ENCODE measurements around the gene GABARAPL2.

Gene GABARAPL2, protein sequence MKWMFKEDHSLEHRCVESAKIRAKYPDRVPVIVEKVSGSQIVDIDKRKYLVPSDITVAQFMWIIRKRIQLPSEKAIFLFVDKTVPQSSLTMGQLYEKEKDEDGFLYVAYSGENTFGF

GRCh38 chr16:75566040-75566757, at the start of gene GABARAPL2:
GABARAPL2 (plus strand) TSS chr16:75566379; CDS start chr16:75566487, 108 bp downstream.
- Histone ChIP-seq H3K4me3 (ENCODE audit: low read depth in 1 of 2, low read length in 2 of 2) (peak within 1 kb of the TSS; percentile 79 to 94), H3K27ac (ENCODE audit: low read depth, low read length) (peak within 1 kb of the TSS; percentile 71), H3K9ac (ENCODE audit: low read depth in 1 of 2, low read length in 2 of 2) (peak within 1 kb of the TSS; percentile 86 to 87), H3K27me3 (ENCODE audit: control insufficient read depth in 1 of 2, insufficient read depth in 2 of 2, low read length in 2 of 2) (no peaks in the 10 kb centered on the region), H3K36me3 (ENCODE audit: control insufficient read depth in 1 of 2, insufficient read depth in 2 of 2, low read length in 2 of 2) (peaks cover 18 to 26% of the 10 kb centered on the region in 2 donors), H3K9me3 (ENCODE audit: control insufficient read depth in 1 of 2, low read length in 2 of 2) (no peaks in the 10 kb centered on the region), H3K4me1 (ENCODE audit: control insufficient read depth in 1 of 2, insufficient read depth in 2 of 2, low read length in 2 of 2) (peaks cover 20 to 37% of the 10 kb centered on the region in 2 donors)

GRCh38 chr16:75519175-75519574, 47.0 kb upstream of the GABARAPL2 start:
- Histone ChIP-seq H3K9ac (ENCODE audit: low read depth in 1 of 2, low read length in 2 of 2) (no peak overlapping the region), H3K4me1 (ENCODE audit: control insufficient read depth in 1 of 2, insufficient read depth in 2 of 2, low read length in 2 of 2) (peaks cover 0 to 3% of the 10 kb centered on the region in 2 donors), H3K4me3 (ENCODE audit: low read depth in 1 of 2, low read length in 2 of 2) (no peak overlapping the region), H3K9me3 (ENCODE audit: control insufficient read depth in 1 of 2, low read length in 2 of 2) (no peaks in the 10 kb centered on the region), H3K36me3 (ENCODE audit: control insufficient read depth in 1 of 2, insufficient read depth in 2 of 2, low read length in 2 of 2) (peaks cover 0 to 4% of the 10 kb centered on the region in 2 donors), H3K27ac (ENCODE audit: low read depth, low read length) (no peak overlapping the region), H3K27me3 (ENCODE audit: control insufficient read depth in 1 of 2, insufficient read depth in 2 of 2, low read length in 2 of 2) (no peaks in the 10 kb centered on the region)

GRCh38 chr16:75526032-75526790, 40.0 kb upstream of the GABARAPL2 start:
- Histone ChIP-seq H3K36me3 (ENCODE audit: control insufficient read depth in 1 of 2, insufficient read depth in 2 of 2, low read length in 2 of 2) (peaks cover 16 to 34% of the 10 kb centered on the region in 2 donors), H3K9me3 (ENCODE audit: control insufficient read depth in 1 of 2, low read length in 2 of 2) (no peaks in the 10 kb centered on the region), H3K9ac (ENCODE audit: low read depth in 1 of 2, low read length in 2 of 2) (no peak overlapping the region), H3K27ac (ENCODE audit: low read depth, low read length) (no peak overlapping the region), H3K4me3 (ENCODE audit: low read depth in 1 of 2, low read length in 2 of 2) (no peak overlapping the region), H3K27me3 (ENCODE audit: control insufficient read depth in 1 of 2, insufficient read depth in 2 of 2, low read length in 2 of 2) (no peaks in the 10 kb centered on the region), H3K4me1 (ENCODE audit: control insufficient read depth in 1 of 2, insufficient read depth in 2 of 2, low read length in 2 of 2) (peaks cover 0 to 13% of the 10 kb centered on the region in 2 donors)

GRCh38 chr16:75527825-75528299, 38.3 kb upstream of the GABARAPL2 start:
- peaks cover 20 to 47% of the 10 kb centered on the region in 2 donors for H3K36me3 ChIP-seq (ENCODE audit: control insufficient read depth in 1 of 2, insufficient read depth in 2 of 2, low read length in 2 of 2)
- peaks cover 5 to 13% of the 10 kb centered on the region in 2 donors for H3K4me1 ChIP-seq (ENCODE audit: control insufficient read depth in 1 of 2, insufficient read depth in 2 of 2, low read length in 2 of 2)
- H3K9ac ChIP-seq (ENCODE audit: low read depth in 1 of 2, low read length in 2 of 2), result no peak overlapping the region
- H3K27ac ChIP-seq (ENCODE audit: low read depth, low read length), result no peak overlapping the region
- no peaks in the 10 kb centered on the region for H3K9me3 ChIP-seq (ENCODE audit: control insufficient read depth in 1 of 2, low read length in 2 of 2)
- no peaks in the 10 kb centered on the region for H3K27me3 ChIP-seq (ENCODE audit: control insufficient read depth in 1 of 2, insufficient read depth in 2 of 2, low read length in 2 of 2)
- H3K4me3 ChIP-seq (ENCODE audit: low read depth in 1 of 2, low read length in 2 of 2), result peak overlapping the region in 1 of 2 donors; percentile 32

- H3K4me1 ChIP-seq (ENCODE audit: control insufficient read depth in 1 of 2, insufficient read depth in 2 of 2, low read length in 2 of 2), result peaks cover 9 to 13% of the 10 kb centered on the region in 2 donors
- no peak overlapping the region for H3K27ac ChIP-seq (ENCODE audit: low read depth, low read length)
Observed at GRCh38 chr16:75529056-75529905, 36.9 kb upstream of the GABARAPL2 start.

GRCh38 chr16:75529959-75530358, 36.2 kb upstream of the GABARAPL2 start:
- H3K27me3 ChIP-seq (ENCODE audit: control insufficient read depth in 1 of 2, insufficient read depth in 2 of 2, low read length in 2 of 2), result no peaks in the 10 kb centered on the region
- H3K36me3 ChIP-seq (ENCODE audit: control insufficient read depth in 1 of 2, insufficient read depth in 2 of 2, low read length in 2 of 2), result peaks cover 15 to 37% of the 10 kb centered on the region in 2 donors
- H3K27ac ChIP-seq (ENCODE audit: low read depth, low read length), result no peak overlapping the region

More at GRCh38 chr16:75529056-75529905, 36.9 kb upstream of the GABARAPL2 start:
- Histone ChIP-seq H3K36me3 (ENCODE audit: control insufficient read depth in 1 of 2, insufficient read depth in 2 of 2, low read length in 2 of 2) (peaks cover 22 to 42% of the 10 kb centered on the region in 2 donors), H3K9ac (ENCODE audit: low read depth in 1 of 2, low read length in 2 of 2) (no peak overlapping the region), H3K4me3 (ENCODE audit: low read depth in 1 of 2, low read length in 2 of 2) (no peak overlapping the region), H3K9me3 (ENCODE audit: control insufficient read depth in 1 of 2, low read length in 2 of 2) (no peaks in the 10 kb centered on the region), H3K27me3 (ENCODE audit: control insufficient read depth in 1 of 2, insufficient read depth in 2 of 2, low read length in 2 of 2) (no peaks in the 10 kb centered on the region)

GRCh38 chr16:75532142-75532765, 33.9 kb upstream of the GABARAPL2 start:
- Histone ChIP-seq H3K9me3 (ENCODE audit: control insufficient read depth in 1 of 2, low read length in 2 of 2) (no peaks in the 10 kb centered on the region), H3K9ac (ENCODE audit: low read depth in 1 of 2, low read length in 2 of 2) (peak overlapping the region in 1 of 2 donors; percentile 43), H3K4me3 (ENCODE audit: low read depth in 1 of 2, low read length in 2 of 2) (peak overlapping the region; percentile 61 to 84), H3K4me1 (ENCODE audit: control insufficient read depth in 1 of 2, insufficient read depth in 2 of 2, low read length in 2 of 2) (peaks cover 15 to 18% of the 10 kb centered on the region in 2 donors), H3K27me3 (ENCODE audit: control insufficient read depth in 1 of 2, insufficient read depth in 2 of 2, low read length in 2 of 2) (no peaks in the 10 kb centered on the region), H3K27ac (ENCODE audit: low read depth, low read length) (no peak overlapping the region), H3K36me3 (ENCODE audit: control insufficient read depth in 1 of 2, insufficient read depth in 2 of 2, low read length in 2 of 2) (peaks cover 14 to 28% of the 10 kb centered on the region in 2 donors)

More at GRCh38 chr16:75529959-75530358, 36.2 kb upstream of the GABARAPL2 start:
- Histone ChIP-seq H3K4me3 (ENCODE audit: low read depth in 1 of 2, low read length in 2 of 2) (no peak overlapping the region), H3K9me3 (ENCODE audit: control insufficient read depth in 1 of 2, low read length in 2 of 2) (no peaks in the 10 kb centered on the region), H3K9ac (ENCODE audit: low read depth in 1 of 2, low read length in 2 of 2) (no peak overlapping the region), H3K4me1 (ENCODE audit: control insufficient read depth in 1 of 2, insufficient read depth in 2 of 2, low read length in 2 of 2) (peaks cover 9 to 13% of the 10 kb centered on the region in 2 donors)

- Histone ChIP-seq H3K27ac (ENCODE audit: low read depth, low read length) (no peak overlapping the region), H3K4me3 (ENCODE audit: low read depth in 1 of 2, low read length in 2 of 2) (peak overlapping the region; percentile 61 to 84), H3K9me3 (ENCODE audit: control insufficient read depth in 1 of 2, low read length in 2 of 2) (no peaks in the 10 kb centered on the region), H3K4me1 (ENCODE audit: control insufficient read depth in 1 of 2, insufficient read depth in 2 of 2, low read length in 2 of 2) (peaks cover 15 to 18% of the 10 kb centered on the region in 2 donors), H3K36me3 (ENCODE audit: control insufficient read depth in 1 of 2, insufficient read depth in 2 of 2, low read length in 2 of 2) (peaks cover 14 to 28% of the 10 kb centered on the region in 2 donors), H3K27me3 (ENCODE audit: control insufficient read depth in 1 of 2, insufficient read depth in 2 of 2, low read length in 2 of 2) (no peaks in the 10 kb centered on the region), H3K9ac (ENCODE audit: low read depth in 1 of 2, low read length in 2 of 2) (peak overlapping the region in 1 of 2 donors; percentile 43)
Observed at GRCh38 chr16:75532791-75533190, 33.4 kb upstream of the GABARAPL2 start.

- H3K4me3 ChIP-seq (ENCODE audit: low read depth in 1 of 2, low read length in 2 of 2), result peak overlapping the region; percentile 84
- H3K27ac ChIP-seq (ENCODE audit: low read depth, low read length), result peak overlapping the region; percentile 78
- H3K9ac ChIP-seq (ENCODE audit: low read depth in 1 of 2, low read length in 2 of 2), result peak overlapping the region; percentile 86 to 92
- H3K27me3 ChIP-seq (ENCODE audit: control insufficient read depth in 1 of 2, insufficient read depth in 2 of 2, low read length in 2 of 2), result no peaks in the 10 kb centered on the region
- no peaks in the 10 kb centered on the region for H3K9me3 ChIP-seq (ENCODE audit: control insufficient read depth in 1 of 2, low read length in 2 of 2)
- H3K36me3 ChIP-seq (ENCODE audit: control insufficient read depth in 1 of 2, insufficient read depth in 2 of 2, low read length in 2 of 2), result peaks cover 6 to 20% of the 10 kb centered on the region in 2 donors
- peaks cover 7 to 25% of the 10 kb centered on the region in 2 donors for H3K4me1 ChIP-seq (ENCODE audit: control insufficient read depth in 1 of 2, insufficient read depth in 2 of 2, low read length in 2 of 2)
Observed at GRCh38 chr16:75534560-75535205, 31.5 kb upstream of the GABARAPL2 start.
